NCI-H187 treated with DMSO at 0.1 percent for 48 hours (cell line): ENCODE measurements around the gene TCF7.

ENCODE experiments used
- DNase-seq: peaks from one replicate; lab custom pipeline; 2025; lab: John Stamatoyannopoulos, UW

TCF7 gene

GRCh38 chr5:134177369-134178095, 63.1 kb downstream of the TCF7 start:
- no peak for DNase-seq

- no peak for DNase-seq
These were observed 63.6 kb downstream of the TCF7 start for GRCh38 chr5:134178096-134178419.

- DNase-seq, result no peak
These were observed 69.0 kb downstream of the TCF7 start for GRCh38 chr5:134183481-134183880.

- DNase-seq, result no peak
These were observed 70.0 kb downstream of the TCF7 start for GRCh38 chr5:134184155-134185135.

GRCh38 chr5:134188092-134188491, 73.6 kb downstream of the TCF7 start:
- DNase-seq, result no peak

- DNase-seq, result no peak
These were observed 74.5 kb downstream of the TCF7 start for GRCh38 chr5:134189031-134189430.

- DNase-seq, result no peak
These were observed 81.2 kb downstream of the TCF7 start for GRCh38 chr5:134195666-134196065.
